Measurements from ENCODE around the gene RIC8A.
"Not testable (repeated sequence)": the region's sequence is repeated elsewhere in the genome, so short reads cannot be mapped to it uniquely, and the experiment has no call there.

DNA sequence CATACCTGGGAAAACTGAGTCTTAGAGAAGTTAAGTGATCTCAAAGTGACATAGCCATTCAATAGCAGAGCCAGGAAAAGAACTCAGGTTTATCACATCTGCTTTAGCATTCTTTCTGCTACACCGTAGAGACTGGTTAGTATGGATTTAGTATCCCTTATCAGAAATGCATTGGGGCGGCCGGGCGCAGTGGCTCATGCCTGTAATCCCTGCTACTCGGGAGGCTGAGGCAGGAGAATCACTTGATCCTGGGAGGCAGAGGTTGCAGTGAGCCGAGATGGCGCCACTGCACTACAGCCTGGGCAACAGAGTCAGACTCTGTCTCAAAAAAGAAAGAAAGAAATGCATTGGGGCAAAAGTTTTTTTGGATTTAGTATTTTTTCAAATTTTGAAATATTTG, 30.8 kb downstream of the RIC8A start:
- not testable (repeated sequence) for TF ChIP-seq MTA2 (IDR thresholded peaks at IDR 0.05; ENCODE audit: low read depth); EP300 (IDR thresholded peaks at IDR 0.05; ENCODE audit: borderline replicate concordance in 1 of 2, control insufficient read depth in 1 of 2, low read depth in 2 of 2, low read length in 2 of 2); SRF (IDR thresholded peaks at IDR 0.05; ENCODE audit: low read depth in 2 of 2, low read length in 2 of 2); POLR2A (IDR thresholded peaks at IDR 0.05; ENCODE audit: low read depth, low read length); SPI1 (IDR thresholded peaks at IDR 0.05; ENCODE audit: borderline replicate concordance, insufficient read depth, low read depth, low read length); CREB1 (IDR thresholded peaks at IDR 0.05; ENCODE audit: low read depth); EZH2 (IDR thresholded peaks at IDR 0.05; ENCODE audit: borderline replicate concordance, control insufficient read depth, low read depth, low read length); MYC (IDR thresholded peaks at IDR 0.05; ENCODE audit: insufficient read depth, insufficient read length, insufficient replicate concordance, low read length, severe bottlenecking); RBBP5 (conservative IDR thresholded peaks at IDR 0.05); MXI1 (IDR thresholded peaks at IDR 0.05; ENCODE audit: low read depth, low read length); SMC3 (IDR thresholded peaks at IDR 0.05; ENCODE audit: borderline replicate concordance, low read length)
- TF ChIP-seq, protein P1, sequence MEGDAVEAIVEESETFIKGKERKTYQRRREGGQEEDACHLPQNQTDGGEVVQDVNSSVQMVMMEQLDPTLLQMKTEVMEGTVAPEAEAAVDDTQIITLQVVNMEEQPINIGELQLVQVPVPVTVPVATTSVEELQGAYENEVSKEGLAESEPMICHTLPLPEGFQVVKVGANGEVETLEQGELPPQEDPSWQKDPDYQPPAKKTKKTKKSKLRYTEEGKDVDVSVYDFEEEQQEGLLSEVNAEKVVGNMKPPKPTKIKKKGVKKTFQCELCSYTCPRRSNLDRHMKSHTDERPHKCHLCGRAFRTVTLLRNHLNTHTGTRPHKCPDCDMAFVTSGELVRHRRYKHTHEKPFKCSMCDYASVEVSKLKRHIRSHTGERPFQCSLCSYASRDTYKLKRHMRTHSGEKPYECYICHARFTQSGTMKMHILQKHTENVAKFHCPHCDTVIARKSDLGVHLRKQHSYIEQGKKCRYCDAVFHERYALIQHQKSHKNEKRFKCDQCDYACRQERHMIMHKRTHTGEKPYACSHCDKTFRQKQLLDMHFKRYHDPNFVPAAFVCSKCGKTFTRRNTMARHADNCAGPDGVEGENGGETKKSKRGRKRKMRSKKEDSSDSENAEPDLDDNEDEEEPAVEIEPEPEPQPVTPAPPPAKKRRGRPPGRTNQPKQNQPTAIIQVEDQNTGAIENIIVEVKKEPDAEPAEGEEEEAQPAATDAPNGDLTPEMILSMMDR (IDR thresholded peaks at IDR 0.05 in 2 of 3, conservative IDR thresholded peaks at IDR 0.05 in 1 of 3; ENCODE audit: control insufficient read depth in 2 of 3, extremely low read depth in 1 of 3, insufficient read depth in 1 of 3, low read depth in 3 of 3, low read length in 3 of 3), result not testable (repeated sequence)
